NOMO-1 (cell line): ENCODE measurements around the gene SOD3.

Experiments
- DNase-seq, 2 experiments: peaks; one replicate each; lab custom pipeline; 2025; ENCODE audit not compliant: unreplicated experiment in 2 of 2; lab: John Stamatoyannopoulos, UW

The SOD3 gene

DNA sequence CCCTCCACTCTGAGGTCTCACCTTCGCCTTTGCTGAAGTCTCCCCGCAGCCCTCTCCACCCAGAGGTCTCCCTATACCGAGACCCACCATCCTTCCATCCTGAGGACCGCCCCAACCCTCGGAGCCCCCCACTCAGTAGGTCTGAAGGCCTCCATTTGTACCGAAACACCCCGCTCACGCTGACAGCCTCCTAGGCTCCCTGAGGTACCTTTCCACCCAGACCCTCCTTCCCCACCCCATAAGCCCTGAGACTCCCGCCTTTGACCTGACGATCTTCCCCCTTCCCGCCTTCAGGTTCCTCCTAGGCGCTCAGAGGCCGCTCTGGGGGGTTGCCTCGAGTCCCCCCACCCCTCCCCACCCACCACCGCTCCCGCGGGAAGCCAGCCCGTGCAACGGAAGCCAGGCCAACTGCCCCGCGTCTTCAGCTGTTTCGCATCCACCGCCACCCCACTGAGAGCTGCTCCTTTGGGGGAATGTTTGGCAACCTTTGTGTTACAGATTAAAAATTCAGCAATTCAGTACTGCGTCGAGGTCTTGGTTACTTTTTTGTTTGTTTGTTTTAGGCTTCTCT is 5.0 kb downstream of the SOD3 start:
- no peak for DNase-seq

DNA sequence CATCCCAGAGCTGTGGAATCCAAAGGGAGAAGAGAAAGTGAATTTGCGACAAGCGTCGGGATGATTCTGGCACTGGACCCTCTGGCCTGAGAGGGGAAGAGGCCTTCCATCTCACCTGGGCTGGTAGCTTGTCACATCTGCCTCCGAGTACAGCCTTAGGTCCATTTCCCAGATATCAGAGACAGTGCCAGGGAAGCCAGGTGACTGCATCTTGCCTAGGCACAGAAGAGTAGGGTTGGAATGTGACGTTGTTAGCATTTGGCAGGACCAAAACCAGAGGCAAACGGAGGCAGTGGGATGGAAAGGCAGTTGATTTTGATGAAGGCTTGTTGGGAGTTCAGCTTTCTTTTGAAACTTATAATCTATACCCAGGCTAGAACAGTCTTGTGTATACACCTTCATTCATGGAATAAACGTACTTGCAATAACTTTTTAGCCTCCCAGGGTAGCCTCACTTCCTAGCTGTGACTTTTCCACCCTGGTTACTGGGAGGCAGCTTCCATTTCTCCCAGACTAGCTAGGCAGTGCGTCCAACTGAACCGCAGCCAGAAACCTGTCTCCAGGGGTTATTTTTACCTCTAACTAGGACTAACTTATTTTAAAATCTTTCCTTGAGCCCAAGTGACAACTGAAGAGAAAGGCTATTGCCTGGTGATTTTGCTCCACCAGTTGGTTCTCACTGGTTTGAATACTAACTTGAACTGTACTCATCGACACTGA is 5.9 kb downstream of the SOD3 start:
- DNase-seq = no peak

DNA sequence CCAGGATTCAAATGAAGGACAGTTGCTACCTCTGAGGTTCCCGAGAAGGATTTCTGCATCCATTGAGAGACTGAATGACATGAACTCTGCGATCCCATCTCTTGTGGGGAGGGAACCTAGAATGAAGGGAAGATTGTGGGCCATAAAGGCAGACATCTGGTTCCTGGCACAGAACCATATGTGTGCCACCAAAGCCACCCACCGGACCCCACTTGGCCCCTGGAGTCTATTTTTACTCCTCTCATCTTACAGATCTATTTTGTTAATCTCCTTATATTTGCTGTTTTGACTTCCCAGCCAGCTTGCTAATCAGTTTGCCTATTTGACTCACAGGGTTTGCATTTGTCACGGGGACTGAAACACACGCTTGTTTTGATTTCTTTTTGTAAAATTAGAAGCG is 7.3 kb downstream of the SOD3 start:
- no peak for DNase-seq

DNA sequence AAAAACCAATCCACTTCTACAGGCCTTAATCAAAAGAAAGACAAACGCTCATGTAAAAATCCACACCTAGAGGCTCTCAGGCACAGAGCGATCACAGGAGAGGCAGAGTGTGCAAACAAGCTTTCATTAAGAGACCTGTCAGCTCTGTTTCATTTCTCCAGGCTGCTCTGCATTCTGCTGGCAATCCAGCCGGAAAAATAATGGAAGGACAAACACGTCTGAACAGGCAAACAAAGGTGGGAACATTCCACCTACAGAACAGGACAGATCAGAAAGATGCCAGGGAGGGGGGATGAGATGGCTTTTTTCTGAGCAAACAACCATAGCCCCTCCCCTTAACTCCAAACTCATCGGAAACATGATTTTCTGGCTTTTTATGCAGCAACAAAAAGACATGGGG is 9.7 kb downstream of the SOD3 start:
- no peak for DNase-seq

DNA sequence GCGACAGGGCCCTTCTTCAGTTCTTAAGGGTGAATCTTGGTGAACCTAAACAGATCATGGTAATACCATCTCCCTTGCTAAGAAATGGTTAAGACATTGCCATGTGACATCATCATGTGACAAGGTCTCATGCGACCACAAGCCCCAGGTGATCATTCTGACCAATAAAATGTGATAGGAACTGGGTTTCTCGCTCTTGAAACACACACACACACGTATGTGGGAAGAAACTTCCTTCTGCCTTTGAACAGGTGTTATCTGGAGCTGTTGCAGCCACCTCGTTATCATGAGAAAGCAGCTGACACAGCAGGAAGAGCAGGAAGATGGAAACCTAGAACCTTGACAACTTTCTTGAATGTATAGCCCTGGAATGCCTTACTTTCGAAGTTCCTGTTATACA is 10.2 kb downstream of the SOD3 start:
- DNase-seq = no peak

DNA sequence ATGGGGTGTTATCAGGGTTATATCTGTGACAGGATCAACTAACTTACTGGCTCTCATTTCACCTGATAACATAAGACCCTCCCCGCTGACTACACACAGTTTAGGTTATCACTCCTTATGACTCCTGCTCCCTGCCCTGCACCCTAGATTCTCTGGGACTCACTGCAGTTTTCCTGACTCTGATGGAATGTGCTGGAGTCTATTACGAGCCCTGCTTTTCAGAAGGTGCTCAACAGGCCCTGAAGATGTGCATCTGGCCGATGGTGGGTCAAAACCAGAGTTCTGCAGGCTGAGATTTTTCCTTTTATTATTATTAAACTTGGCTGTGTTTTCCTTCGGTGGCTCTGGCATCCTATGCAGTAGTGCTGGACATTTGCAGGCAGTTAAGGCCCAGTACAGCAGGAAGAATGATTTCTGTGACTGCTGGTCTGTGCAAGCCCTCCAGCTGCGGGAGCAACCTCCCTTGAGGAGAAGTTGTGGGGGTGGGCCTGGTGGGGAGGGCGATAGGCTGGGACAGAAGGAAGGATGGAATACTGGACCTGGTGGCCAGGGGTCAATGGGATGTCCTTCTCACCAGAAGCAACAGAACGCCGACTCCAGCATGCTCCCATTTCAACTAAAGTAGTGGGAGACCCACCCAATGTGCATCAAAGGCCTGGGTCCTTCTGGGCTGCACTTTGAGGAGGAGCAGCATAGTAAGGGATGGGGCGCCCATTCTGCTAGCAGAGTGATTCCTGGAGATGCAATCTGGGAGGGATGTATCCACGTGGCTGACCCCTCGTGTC is 11.0 kb downstream of the SOD3 start:
- DNase-seq = no peak

DNA sequence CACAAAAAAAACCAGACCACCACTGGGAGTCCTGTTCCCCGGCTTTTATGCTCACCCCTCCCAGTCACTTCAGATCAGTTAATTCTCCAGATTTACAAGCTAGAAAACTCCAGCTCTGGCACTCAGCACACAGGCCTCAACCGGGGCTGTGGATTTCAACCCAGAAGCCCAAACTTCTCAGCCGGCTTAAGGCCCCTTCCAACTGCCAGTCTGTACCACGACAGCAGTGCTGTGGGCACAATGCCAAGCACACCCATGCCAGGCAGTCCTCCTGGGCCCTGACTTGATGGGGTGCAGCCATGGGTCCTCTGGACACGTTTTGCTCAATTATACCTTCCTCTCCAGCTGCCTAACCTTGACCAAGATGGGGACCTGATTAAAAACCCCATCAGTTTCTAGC is 12.2 kb downstream of the SOD3 start:
- no peak for DNase-seq

DNA sequence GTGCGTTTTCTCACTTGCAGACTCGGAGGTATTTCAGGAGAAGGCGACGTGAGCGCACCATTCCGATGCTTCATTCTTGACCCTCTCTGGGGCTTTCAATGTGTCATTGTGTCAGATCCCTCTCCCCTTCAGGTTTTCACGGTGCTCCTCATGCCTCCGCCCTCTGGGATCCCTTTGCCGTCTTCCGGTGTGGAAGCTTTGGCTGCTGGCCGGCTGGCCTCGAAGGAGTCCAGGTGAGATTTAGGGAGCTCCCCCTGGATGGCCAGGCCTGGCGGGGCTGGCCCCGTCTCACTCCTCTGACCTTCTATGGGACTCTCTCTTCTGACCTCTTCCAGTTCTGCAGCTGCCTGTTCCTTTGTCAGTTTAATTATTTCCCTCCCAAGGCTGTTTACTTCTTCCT is 12.9 kb downstream of the SOD3 start:
- no peak for DNase-seq

DNA sequence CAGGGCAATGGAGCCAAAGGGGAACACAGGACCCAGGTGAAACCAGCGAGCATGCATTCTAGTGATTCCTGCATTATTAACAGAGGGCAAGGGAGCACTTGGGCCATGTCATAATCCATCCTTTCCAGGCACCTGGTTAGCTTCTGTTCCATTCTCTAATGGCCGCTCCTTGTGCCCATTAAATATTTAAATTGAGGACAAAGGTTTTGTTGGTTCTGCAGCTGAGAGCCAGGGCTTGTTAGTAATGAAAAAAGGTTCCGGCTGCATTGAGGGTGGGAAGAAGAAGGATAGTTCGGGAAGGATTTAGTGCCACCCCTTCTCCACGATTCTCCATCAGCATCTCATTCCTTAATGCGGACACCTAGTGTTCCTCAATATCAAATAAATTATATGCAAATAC is 13.6 kb downstream of the SOD3 start:
- no peak for DNase-seq

DNA sequence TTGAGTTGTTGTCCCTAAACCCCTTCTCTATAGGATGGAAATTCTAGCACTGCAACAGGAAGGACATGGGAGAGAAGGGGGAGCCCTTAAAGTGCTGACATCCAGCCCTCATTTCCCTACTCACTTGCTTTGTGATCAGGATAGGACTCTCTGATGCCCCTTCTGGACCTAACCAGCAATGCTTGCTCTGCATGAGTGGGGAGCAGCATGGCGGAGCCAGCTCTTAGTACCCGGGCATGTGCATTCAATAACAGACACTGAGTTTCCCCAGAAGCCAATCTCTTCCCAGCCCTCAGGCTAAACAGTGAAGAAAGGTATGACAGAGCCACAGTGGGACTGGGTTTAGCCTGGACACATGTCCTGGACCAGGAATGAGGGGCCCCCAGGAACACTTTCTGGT is 14.0 kb downstream of the SOD3 start:
- no peak for DNase-seq

DNA sequence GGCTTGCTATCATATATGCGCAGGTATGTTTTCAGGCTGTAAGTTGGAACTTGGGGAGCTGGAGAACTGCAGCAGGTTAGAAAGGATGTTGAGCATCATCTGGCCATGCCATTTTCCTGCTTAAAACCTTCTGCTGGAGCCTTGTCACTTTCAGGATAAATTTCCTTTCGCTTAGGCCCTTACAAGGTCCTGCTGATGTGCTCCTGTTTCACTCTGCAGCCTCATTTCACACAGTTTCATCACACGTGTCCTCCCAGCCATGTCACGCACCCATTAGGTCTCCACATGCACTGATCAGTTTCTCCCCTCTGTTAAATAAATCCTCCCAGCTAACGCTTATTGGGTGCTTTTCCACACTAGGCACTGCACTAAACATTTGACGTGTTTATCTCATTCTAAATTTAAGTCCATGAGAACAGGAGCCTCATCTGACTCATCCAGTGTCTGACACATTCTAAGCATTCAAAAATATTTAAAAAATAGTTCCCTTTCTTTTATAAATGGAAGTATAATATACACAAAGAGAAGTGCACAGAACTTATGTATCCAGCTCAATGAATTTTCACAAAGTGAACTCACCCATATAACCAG is 14.5 kb downstream of the SOD3 start:
- DNase-seq = no peak

DNA sequence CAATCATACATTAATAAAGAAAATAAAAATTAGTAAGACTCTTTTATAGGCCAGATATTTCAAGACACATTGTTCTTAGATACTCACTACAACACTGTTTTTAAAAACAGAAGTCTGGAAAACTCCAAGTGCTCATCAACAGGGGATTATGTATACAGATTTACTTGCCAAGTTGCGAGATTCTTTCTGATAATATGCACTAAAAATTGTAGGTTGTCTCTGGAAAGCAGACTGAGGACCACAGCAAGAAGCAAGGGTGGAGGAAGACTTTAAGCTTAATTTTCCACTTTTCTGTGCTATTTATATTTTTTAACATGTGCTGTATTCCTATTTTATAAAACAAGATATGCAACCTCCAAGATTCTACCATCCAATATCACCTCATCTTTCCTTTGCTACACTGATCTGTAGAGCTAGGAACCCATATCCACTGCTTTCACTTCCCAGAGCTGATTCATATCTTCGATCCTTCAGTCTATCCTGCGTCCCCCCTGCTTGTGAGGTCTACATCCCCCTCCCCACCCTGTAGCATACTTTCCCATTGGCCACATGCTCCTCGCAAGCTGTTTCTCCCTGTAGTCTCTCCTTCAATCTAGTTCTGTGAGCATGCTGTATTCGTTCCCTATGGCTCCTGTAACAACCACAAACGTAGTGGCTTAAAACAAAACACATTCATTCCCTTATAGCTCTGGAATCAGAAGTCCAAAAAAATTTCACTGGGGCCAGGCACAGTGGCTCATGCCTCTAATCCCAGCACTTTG is 15.7 kb downstream of the SOD3 start:
- no peak for DNase-seq

DNA sequence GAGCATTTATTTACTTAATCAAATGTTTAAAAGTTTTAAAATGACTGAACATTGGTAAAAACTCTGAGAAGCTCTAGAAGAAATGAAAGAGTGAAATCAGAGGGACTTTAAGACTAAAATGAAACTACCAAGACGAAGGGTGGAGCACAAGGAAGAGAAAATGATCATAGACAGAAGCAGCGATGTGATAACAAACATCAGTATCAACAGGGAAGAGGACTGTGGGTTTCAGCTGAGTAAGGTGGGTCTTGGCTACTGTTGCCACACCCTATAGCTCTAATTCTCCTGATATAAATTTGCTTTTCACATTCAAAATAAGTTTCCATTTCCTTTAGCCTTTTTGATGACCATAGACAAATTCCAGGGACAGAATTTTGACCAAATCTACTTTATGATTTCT is 18.4 kb downstream of the SOD3 start:
- DNase-seq = no peak

DNA sequence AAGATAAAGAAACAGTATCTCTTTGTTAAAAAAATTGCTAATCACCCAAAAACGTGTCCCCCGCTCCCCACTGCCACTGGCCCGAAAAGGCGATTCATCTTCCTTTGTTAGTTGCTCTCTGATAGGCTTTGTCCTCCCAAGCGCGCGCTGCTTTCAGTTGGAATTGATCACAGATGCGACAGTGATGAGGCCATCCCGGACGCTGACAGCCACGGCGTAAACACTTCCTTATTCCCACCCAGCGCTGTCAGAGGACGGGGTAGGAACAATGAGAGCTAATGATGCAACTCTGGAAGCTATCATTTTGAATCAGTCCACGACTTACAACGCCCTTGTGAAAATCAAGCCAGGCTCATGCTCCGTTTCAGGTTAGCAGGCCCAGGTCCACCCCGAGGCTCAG is 21.4 kb downstream of the SOD3 start:
- no peak for DNase-seq

DNA sequence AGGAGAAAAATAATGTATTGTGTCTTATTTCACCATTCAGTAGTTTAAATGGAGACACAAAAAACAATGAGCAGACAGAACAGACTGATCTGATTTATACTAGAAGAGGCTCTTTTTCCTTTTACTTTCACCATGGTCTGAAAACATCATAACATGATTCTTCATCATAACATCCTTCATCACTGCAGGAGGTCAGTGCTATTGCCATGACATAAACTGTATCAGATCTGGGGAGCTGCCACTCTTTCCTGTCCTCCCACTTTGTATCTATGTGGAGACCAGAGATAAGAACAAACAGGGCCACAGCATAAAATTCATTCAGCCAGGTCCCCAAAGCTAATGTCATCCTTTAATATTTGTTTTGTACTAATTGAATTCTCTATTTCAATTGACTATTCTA is 25.2 kb downstream of the SOD3 start:
- DNase-seq = no peak

DNA sequence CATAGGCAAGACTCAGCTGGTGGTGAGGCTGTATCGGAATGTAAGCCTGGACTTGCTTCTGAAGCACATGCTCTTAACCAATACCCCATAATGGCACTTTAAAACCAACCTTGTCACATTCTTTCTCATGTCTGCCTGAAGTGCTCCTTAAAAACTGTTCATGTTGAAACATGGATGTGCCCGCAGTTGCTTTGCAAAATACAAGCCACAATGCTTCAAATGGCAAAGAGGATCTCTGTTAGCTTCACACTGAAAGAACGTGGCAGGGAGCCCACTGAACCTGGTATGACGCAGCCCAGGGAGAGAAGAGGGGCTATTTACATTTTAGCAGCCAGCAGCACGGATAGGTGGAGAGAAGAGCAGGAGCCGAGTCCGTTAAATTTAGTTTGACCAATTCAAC is 29.3 kb downstream of the SOD3 start:
- no peak for DNase-seq

DNA sequence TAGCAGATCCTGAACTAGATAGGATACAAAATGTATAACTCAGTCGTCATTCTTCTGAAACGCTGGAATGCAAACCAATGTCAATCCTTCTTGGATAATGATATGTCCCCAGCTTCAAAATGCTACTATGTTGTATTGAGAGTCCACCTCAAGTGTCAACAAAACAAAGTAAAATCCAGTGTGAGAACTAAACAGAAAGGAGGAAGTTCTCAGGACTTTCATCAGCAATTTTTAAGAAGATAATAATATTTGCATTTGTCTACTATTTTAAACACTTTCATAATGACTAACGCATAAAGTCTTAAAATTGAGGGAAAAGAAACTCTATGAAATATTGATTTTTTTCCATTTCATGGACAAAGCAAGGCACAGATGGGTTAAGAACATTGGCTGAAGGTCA is 36.3 kb downstream of the SOD3 start:
- DNase-seq = no peak

DNA sequence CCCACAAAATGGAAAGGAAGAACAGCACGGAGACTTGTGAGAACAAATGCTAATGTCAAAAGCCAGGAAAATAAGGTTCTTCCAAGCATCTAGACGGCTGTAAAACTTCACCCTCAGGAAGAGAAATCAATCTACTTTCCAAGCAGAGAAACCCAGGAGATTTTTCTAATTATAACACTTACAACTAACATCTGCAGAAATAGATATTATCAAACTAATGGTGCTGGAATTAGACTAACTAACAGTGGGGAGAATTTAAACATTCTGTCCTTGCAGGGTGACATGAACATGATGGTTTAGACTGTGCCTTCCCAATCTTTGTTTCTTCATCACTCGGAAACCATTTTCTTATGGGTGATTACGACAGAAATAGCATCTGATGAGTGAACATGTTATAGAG is 40.3 kb downstream of the SOD3 start:
- DNase-seq = no peak

DNA sequence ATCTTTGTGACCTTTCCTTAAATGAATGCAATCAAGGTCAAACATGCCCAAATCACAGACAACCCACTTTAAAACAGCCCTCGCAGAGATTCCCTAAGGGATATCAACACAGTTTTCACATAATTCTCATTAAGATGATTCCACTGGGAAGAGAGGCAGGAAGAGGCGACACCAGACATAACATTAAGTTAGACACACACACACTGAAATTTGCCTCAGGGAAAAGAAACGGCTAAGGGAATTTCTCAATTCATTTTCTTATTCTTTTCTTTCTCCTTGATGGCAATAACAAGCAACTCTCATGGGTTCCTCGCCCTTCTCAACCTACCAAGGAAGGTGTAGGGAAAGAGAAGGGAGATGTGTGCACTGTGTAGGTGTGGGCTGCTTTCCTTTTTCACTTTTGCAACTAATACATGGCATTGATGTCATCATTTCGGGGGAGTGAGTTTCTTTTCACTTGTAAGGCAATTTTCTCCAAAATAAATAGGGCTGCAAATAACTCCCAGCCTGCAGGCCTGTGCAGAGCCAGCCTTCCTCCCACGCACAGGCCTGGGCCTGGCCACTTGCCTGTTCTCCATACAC is 41.4 kb downstream of the SOD3 start:
- no peak for DNase-seq

DNA sequence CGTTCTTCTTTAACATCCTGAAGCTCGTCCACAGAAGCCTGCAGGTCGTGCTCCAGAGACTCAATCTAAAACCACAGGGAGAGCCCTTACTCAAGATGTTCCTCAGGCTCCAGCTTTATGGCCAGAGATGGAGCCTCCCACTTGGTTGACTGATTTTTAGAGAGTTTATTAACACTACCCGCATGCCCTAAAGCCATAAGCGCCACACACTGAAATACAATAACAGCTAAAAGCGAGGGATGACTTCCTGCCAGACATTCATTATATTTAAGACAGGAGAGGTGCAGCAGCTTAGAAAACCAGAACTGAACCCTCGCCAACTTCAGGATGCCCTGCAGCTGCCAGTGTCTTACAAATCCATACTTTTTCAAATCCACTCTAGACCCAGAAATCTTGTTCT is 42.0 kb downstream of the SOD3 start:
- no peak for DNase-seq

DNA sequence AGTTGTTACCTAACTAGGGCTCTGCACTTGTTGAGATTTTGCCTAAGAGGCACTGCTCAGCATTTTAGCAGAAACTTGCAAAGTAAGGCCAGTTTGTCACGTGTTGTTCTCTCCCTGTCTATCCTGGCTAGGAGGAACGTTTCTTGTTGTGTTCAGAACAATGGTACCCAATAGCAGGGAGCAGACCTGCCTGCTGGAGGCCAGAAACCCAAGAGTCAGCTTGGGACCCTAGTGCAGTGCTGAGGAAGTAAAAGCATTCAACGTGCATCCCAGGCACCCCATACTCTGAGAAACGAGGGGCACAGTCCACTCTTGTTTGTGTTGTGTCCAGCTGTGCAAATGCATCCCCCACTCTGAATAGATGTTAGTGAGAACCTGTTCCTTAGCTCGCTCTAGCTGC is 42.4 kb downstream of the SOD3 start:
- DNase-seq = no peak
